H9 (cell line): ENCODE data around the gene SYDE2. TPM values are rescaled to one million over a fixed set of nuclear protein-coding genes. Genes with fewer than 3 reads are reported as not detected.

Experiments
- DNase-seq: peaks from one replicate; pipeline ENCODE4 v3.0.0-alpha.2; 2017
- H2AFZ ChIP-seq: one replicate; pipeline ENCODE4 v1.6.1; 2013; ENCODE audit warnings: mild to moderate bottlenecking, low read length, control low read depth, moderate library complexity
- H2AK5ac ChIP-seq: 2 replicates; pipeline ENCODE4 v1.6.1; 2013; ENCODE audit warnings: low read length, control low read depth, mixed read lengths; ENCODE audit not compliant: insufficient read length
- H2BK120ac ChIP-seq: one replicate; pipeline ENCODE4 v1.6.1; 2013; ENCODE audit warnings: low read depth, mild to moderate bottlenecking, low read length, control low read depth, inconsistent platforms; ENCODE audit not compliant: poor library complexity, severe bottlenecking
- H2BK12ac ChIP-seq: 2 replicates; pipeline ENCODE4 v1.6.1; 2013; ENCODE audit warnings: low read length, control low read depth, mixed read lengths, low read depth; ENCODE audit not compliant: insufficient read length
- H2BK15ac ChIP-seq: 2 replicates; pipeline ENCODE4 v1.6.1; 2013; ENCODE audit warnings: low read depth, low read length, control low read depth
- H2BK20ac ChIP-seq: one replicate; pipeline ENCODE4 v1.6.1; 2013; ENCODE audit warnings: low read depth, mild to moderate bottlenecking, low read length, control low read depth, inconsistent platforms; ENCODE audit not compliant: poor library complexity, severe bottlenecking
- H2BK5ac ChIP-seq: 2 replicates; pipeline ENCODE4 v1.6.1; 2013; ENCODE audit warnings: low read length, control low read depth, mixed read lengths; ENCODE audit not compliant: insufficient read length
- H3K14ac ChIP-seq: 2 replicates; pipeline ENCODE4 v1.6.1; 2013; ENCODE audit warnings: low read length, control low read depth; ENCODE audit not compliant: insufficient read depth
- H3K18ac ChIP-seq: 2 replicates; pipeline ENCODE4 v1.6.1; 2013; ENCODE audit warnings: low read depth, mild to moderate bottlenecking, mixed read lengths, low read length, control low read depth; ENCODE audit not compliant: insufficient read length
- H3K23ac ChIP-seq: 2 replicates; pipeline ENCODE4 v1.6.1; 2013; ENCODE audit warnings: low read length, control low read depth, mixed read lengths, low read depth; ENCODE audit not compliant: insufficient read length
- H3K23me2 ChIP-seq: 2 replicates; pipeline ENCODE4 v1.6.1; 2013; ENCODE audit warnings: low read depth, mild to moderate bottlenecking, mixed read lengths, low read length, control low read depth; ENCODE audit not compliant: insufficient read length, poor library complexity, severe bottlenecking
- H3K27ac ChIP-seq: 2 replicates; pipeline ENCODE4 v1.5.1; 2013; ENCODE audit warnings: low read length, control low read depth, mixed read lengths, low read depth; ENCODE audit not compliant: insufficient read length
- H3K27me3 ChIP-seq: 2 replicates; pipeline ENCODE4 v1.6.1; 2013; ENCODE audit warnings: low read length, control low read depth, inconsistent platforms; ENCODE audit not compliant: insufficient read depth
- H3K4ac ChIP-seq: 2 replicates; pipeline ENCODE4 v1.6.1; 2013; ENCODE audit warnings: low read depth, mild to moderate bottlenecking, control low read depth, inconsistent platforms, low read length, moderate library complexity
- H3K4me1 ChIP-seq: 2 replicates; pipeline ENCODE4 v1.6.1; 2013; ENCODE audit warnings: low read length, control low read depth, inconsistent platforms; ENCODE audit not compliant: insufficient read depth
- H3K4me2 ChIP-seq: 2 replicates; pipeline ENCODE4 v1.6.1; 2013; ENCODE audit warnings: low read length, control low read depth, mixed read lengths; ENCODE audit not compliant: insufficient read length, insufficient read depth
- H3K56ac ChIP-seq: 2 replicates; pipeline ENCODE4 v1.6.1; 2013; ENCODE audit warnings: low read depth, mild to moderate bottlenecking, mixed read lengths, low read length, control low read depth; ENCODE audit not compliant: insufficient read length
- H3K79me1 ChIP-seq: 2 replicates; pipeline ENCODE4 v1.6.1; 2013; ENCODE audit warnings: low read depth, mild to moderate bottlenecking, moderate library complexity, low read length, control low read depth, inconsistent platforms; ENCODE audit not compliant: insufficient read depth, poor library complexity, severe bottlenecking
- H3K79me2 ChIP-seq: 2 replicates; pipeline ENCODE4 v1.6.1; 2013; ENCODE audit warnings: low read length, control low read depth, inconsistent platforms; ENCODE audit not compliant: insufficient read depth
- H3K9ac ChIP-seq: 2 replicates; pipeline ENCODE4 v1.6.1; 2013; ENCODE audit warnings: low read length, control low read depth, mixed read lengths; ENCODE audit not compliant: insufficient read length; ENCODE audit errors: extremely low read depth
- H3K9me3 ChIP-seq: one replicate; pipeline ENCODE4 v1.6.1; 2013; ENCODE audit warnings: low read depth, low read length, inconsistent platforms; ENCODE audit not compliant: control insufficient read depth
- H3T11ph ChIP-seq: one replicate; pipeline ENCODE4 v1.6.1; 2013; ENCODE audit warnings: mild to moderate bottlenecking, low read length, control low read depth, inconsistent platforms
- H4K20me1 ChIP-seq: one replicate; pipeline ENCODE4 v1.6.1; 2013; ENCODE audit not compliant: control insufficient read depth, insufficient read length, insufficient read depth
- H4K5ac ChIP-seq: 2 replicates; pipeline ENCODE4 v1.6.1; 2013; ENCODE audit warnings: low read depth, mild to moderate bottlenecking, mixed read lengths, low read length, control low read depth; ENCODE audit not compliant: insufficient read length
- H4K8ac ChIP-seq: replicated peaks from 2 replicates; pipeline ENCODE4 v1.6.1; 2013; ENCODE audit warnings: low read length, control low read depth, mixed read lengths, low read depth; ENCODE audit not compliant: insufficient read length
- H4K91ac ChIP-seq: 2 replicates; pipeline ENCODE4 v1.6.1; 2013; ENCODE audit warnings: low read depth, mild to moderate bottlenecking, moderate library complexity, mixed read lengths, low read length, control low read depth; ENCODE audit not compliant: insufficient read length
- H3K27ac Mint-ChIP-seq, 3 experiments: 2 replicates in 2 of 3; 3 replicates in 1 of 3; pipeline ENCODE4 v1.8.0; 2020 to 2021; ENCODE audit warnings: mixed read lengths in 3 of 3, mild to moderate bottlenecking in 1 of 3, moderate library complexity in 1 of 3
- H3K27me3 Mint-ChIP-seq: 2 replicates; pipeline ENCODE4 v1.8.0; 2021; ENCODE audit warnings: low read depth, mild to moderate bottlenecking, moderate library complexity, mixed read lengths
- H3K36me3 Mint-ChIP-seq, 3 experiments: 2 replicates in 2 of 3; 3 replicates in 1 of 3; pipeline ENCODE4 v1.8.0; 2020 to 2021; ENCODE audit warnings: low read depth in 3 of 3, mixed read lengths in 3 of 3; ENCODE audit not compliant: insufficient read depth in 1 of 3
- H3K4me1 Mint-ChIP-seq, 2 experiments: 2 replicates each; pipeline ENCODE4 v1.8.0; 2020; ENCODE audit warnings: mixed read lengths in 2 of 2
- H3K4me3 Mint-ChIP-seq, 2 experiments: 2 replicates in 1 of 2; 3 replicates in 1 of 2; pipeline ENCODE4 v1.8.0; 2020 to 2021; ENCODE audit warnings: mild to moderate bottlenecking in 2 of 2, mixed read lengths in 2 of 2, moderate library complexity in 1 of 2
- H3K9me3 Mint-ChIP-seq, 2 experiments: 2 replicates in 1 of 2; 3 replicates in 1 of 2; pipeline ENCODE4 v1.8.0; 2020; ENCODE audit warnings: mild to moderate bottlenecking in 2 of 2, mixed read lengths in 2 of 2, moderate library complexity in 1 of 2
- CTCF ChIP-seq: fragments of 200-600 bp; sonication (generic); conservative IDR thresholded peaks from 3 replicates; pipeline ENCODE4 v1.8.0; 2021; ENCODE audit warnings: antibody characterized with exemption, mild to moderate bottlenecking
- WGBS: extraction: QIAGEN DNeasy Blood & Tissue Kit; methylation state at CpG from one replicate; pipeline ENCODE4 v1.1.7; 2013; ENCODE audit warnings: missing lambda C conversion rate, low lambda C conversion rate, mixed read lengths; ENCODE audit not compliant: insufficient read length; ENCODE audit errors: extremely low coverage; 5-methylcytosine and 5-hydroxymethylcytosine counted together
- long read RNA-seq: library from polyadenylated mRNA; unstranded; transcript quantifications from one replicate; pipeline ENCODE4 v2.0.0, GENCODE V29; 2020
- total RNA-seq: library from RNA; stranded (reverse); gene quantifications from 2 replicates; pipeline ENCODE4 v1.2.1, GENCODE V29; 2021

Gene SYDE2, protein sequence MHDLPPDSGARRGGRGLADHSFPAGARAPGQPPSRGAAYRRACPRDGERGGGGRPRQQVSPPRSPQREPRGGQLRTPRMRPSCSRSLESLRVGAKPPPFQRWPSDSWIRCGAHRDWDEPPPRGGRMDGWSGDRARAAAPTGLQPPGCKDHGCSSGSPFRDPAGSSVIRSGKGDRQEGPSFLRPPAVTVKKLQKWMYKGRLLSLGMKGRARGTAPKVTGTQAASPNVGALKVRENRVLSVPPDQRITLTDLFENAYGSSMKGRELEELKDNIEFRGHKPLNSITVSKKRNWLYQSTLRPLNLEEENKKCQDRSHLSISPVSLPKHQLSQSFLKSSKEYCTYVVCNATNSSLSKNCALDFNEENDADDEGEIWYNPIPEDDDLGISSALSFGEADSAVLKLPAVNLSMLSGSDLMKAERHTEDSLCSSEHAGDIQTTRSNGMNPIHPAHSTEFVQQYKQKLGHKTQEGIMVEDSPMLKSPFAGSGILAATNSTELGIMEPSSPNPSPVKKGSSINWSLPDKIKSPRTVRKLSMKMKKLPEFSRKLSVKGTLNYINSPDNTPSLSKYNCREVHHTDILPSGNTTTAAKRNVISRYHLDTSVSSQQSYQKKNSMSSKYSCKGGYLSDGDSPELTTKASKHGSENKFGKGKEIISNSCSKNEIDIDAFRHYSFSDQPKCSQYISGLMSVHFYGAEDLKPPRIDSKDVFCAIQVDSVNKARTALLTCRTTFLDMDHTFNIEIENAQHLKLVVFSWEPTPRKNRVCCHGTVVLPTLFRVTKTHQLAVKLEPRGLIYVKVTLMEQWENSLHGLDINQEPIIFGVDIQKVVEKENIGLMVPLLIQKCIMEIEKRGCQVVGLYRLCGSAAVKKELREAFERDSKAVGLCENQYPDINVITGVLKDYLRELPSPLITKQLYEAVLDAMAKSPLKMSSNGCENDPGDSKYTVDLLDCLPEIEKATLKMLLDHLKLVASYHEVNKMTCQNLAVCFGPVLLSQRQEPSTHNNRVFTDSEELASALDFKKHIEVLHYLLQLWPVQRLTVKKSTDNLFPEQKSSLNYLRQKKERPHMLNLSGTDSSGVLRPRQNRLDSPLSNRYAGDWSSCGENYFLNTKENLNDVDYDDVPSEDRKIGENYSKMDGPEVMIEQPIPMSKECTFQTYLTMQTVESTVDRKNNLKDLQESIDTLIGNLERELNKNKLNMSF
- total RNA-seq: 12.1 and 12.4 TPM in 2 replicates
- long read RNA-seq, partial matches to known transcripts: 3 of 4 reads
- long read RNA-seq, other reads (novel, unspliced or antisense): 1 of 4 reads

DNA sequence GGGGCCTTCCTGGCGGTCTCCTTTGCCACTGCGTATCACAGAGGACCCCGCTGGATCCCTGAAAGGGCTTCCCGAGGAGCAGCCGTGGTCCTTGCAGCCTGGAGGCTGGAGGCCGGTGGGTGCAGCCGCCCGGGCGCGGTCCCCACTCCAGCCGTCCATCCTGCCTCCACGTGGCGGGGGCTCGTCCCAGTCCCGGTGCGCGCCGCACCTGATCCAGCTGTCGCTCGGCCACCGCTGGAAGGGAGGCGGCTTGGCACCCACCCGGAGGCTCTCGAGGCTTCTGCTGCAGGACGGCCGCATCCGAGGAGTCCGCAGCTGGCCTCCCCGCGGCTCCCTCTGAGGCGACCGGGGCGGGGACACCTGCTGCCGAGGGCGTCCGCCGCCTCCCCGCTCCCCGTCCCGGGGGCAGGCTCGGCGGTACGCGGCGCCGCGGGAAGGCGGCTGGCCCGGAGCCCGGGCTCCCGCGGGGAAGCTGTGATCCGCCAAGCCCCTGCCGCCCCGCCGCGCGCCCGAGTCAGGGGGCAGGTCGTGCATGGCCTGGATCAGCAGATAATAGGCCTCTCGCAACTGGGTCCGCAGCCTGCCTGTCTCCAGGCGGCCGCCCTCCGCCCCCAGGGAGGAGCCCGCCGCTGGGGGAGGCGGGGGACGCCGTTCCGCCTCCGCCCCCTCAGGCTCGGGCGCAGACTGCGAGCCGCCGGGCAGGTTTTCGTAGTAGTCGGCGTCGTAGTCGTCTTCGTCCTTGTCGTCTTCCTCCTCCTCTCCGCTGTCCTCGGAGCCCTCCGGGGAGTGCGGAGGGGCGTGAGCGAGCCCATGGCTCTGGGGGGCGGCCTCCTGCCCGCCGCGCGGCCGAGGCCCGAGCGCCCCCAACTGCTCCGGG lies at the start of gene SYDE2:
SYDE2 (minus strand) TSS at position 554 of the 877 bp plus-strand sequence; CDS start at position 534, 20 bp downstream.
- H3K79me1 ChIP-seq: no peaks in the 10 kb centered on the region
- Mint-ChIP-seq H3K36me3 (peaks cover 0 to 4% (median 2%) of the 10 kb centered on the region in 3 experiments; a peak in 3 of 7 replicates), H3K4me3 (peak within 1 kb of the TSS; percentile 88 to 93), H3K4me1 (peaks cover 43 to 49% of the 10 kb centered on the region in 2 experiments), H3K9me3 (no peaks in the 10 kb centered on the region), H3K27ac (peak within 1 kb of the TSS; percentile 96 to 99 (median 98)), H3K27me3 (no peaks in the 10 kb centered on the region)
- H2BK5ac ChIP-seq: no peak within 1 kb of the TSS
- H2BK20ac ChIP-seq: no peak within 1 kb of the TSS
- H3K4ac ChIP-seq: no peak within 1 kb of the TSS
- DNase-seq: peak; percentile 85
- no peaks in the 10 kb centered on the region for H3K9me3 ChIP-seq
- peaks cover 5% of the 10 kb centered on the region for H3K23me2 ChIP-seq
- H3K9ac ChIP-seq: peak within 1 kb of the TSS; percentile 82
- H3K23ac ChIP-seq: no peak within 1 kb of the TSS
- H3K4me2 ChIP-seq: peak within 1 kb of the TSS; percentile 97
- WGBS: no CpG with 5 or more reads among the region's 99 CpGs
- no peaks in the 10 kb centered on the region for H3K4me1 ChIP-seq
- H2BK120ac ChIP-seq: no peak within 1 kb of the TSS
- TF ChIP-seq CTCF: no peak
- peak within 1 kb of the TSS; percentile 39 for H4K5ac ChIP-seq
- H3K18ac ChIP-seq: peak within 1 kb of the TSS; percentile 94
- no peak within 1 kb of the TSS for H3T11ph ChIP-seq
- H3K27me3 ChIP-seq: no peaks in the 10 kb centered on the region
- no peak within 1 kb of the TSS for H3K56ac ChIP-seq
- H3K27ac ChIP-seq: peak within 1 kb of the TSS; percentile 59
- no peaks in the 10 kb centered on the region for H4K20me1 ChIP-seq
- H2AFZ ChIP-seq: no peak within 1 kb of the TSS
- H2AK5ac ChIP-seq: no peak within 1 kb of the TSS
- peak within 1 kb of the TSS; percentile 92 for H3K14ac ChIP-seq
- no peak within 1 kb of the TSS for H2BK15ac ChIP-seq
- H3K79me2 ChIP-seq: peaks cover 5% of the 10 kb centered on the region; the same call in 1 of the 2 replicates
- no peak within 1 kb of the TSS for H4K8ac ChIP-seq
- H4K91ac ChIP-seq: peak within 1 kb of the TSS; percentile 38
- H2BK12ac ChIP-seq: no peak within 1 kb of the TSS
